ENCODE data around the gene PIP5K1B. TPM values are rescaled to one million over a fixed set of nuclear protein-coding genes. Genes with fewer than 3 reads are reported as not detected.

The PIP5K1B gene
- total RNA-seq, 1 donor from 2014 or later: 14.9 TPM

GRCh38 chr9:68808338-68808890, 103.4 kb downstream of the PIP5K1B start:
- DNase-seq (ENCODE audit: low spot score): no peak

GRCh38 chr9:68817079-68817875, 112.2 kb downstream of the PIP5K1B start:
- DNase-seq (ENCODE audit: low spot score): no peak

- DNase-seq (ENCODE audit: low spot score): no peak
Measured at GRCh38 chr9:68819065-68819464, 114.0 kb downstream of the PIP5K1B start.

- no peak for DNase-seq (ENCODE audit: low spot score)
Measured at GRCh38 chr9:68821911-68822310, 116.9 kb downstream of the PIP5K1B start.

GRCh38 chr9:68822596-68823165, 117.6 kb downstream of the PIP5K1B start:
- DNase-seq (ENCODE audit: low spot score): no peak

- no peak for DNase-seq (ENCODE audit: low spot score)
Measured at GRCh38 chr9:68825762-68826472, 120.9 kb downstream of the PIP5K1B start.

GRCh38 chr9:68827837-68828744, 123.1 kb downstream of the PIP5K1B start:
- DNase-seq (ENCODE audit: low spot score): no peak

- no peak for DNase-seq (ENCODE audit: low spot score)
Measured at GRCh38 chr9:68832101-68832500, 127.1 kb downstream of the PIP5K1B start.

GRCh38 chr9:68832861-68833518, 128.0 kb downstream of the PIP5K1B start:
- peak; percentile 24 for DNase-seq (ENCODE audit: low spot score)

- DNase-seq (ENCODE audit: low spot score): no peak
Measured at GRCh38 chr9:68834931-68835520, 130.0 kb downstream of the PIP5K1B start.

GRCh38 chr9:68836788-68837187, 131.7 kb downstream of the PIP5K1B start:
- DNase-seq (ENCODE audit: low spot score): no peak

- DNase-seq (ENCODE audit: low spot score): no peak
Measured at GRCh38 chr9:68838245-68838644, 133.2 kb downstream of the PIP5K1B start.

GRCh38 chr9:68841276-68842052, 136.4 kb downstream of the PIP5K1B start:
- DNase-seq (ENCODE audit: low spot score): no peak

GRCh38 chr9:68842568-68842967, 137.5 kb downstream of the PIP5K1B start:
- no peak for DNase-seq (ENCODE audit: low spot score)

GRCh38 chr9:68843239-68843638, 138.2 kb downstream of the PIP5K1B start:
- no peak for DNase-seq (ENCODE audit: low spot score)

GRCh38 chr9:68844157-68844556, 139.1 kb downstream of the PIP5K1B start:
- DNase-seq (ENCODE audit: low spot score): no peak

- peak; percentile 39 for DNase-seq (ENCODE audit: low spot score)
Measured at GRCh38 chr9:68844631-68845612, 139.9 kb downstream of the PIP5K1B start.

GRCh38 chr9:68847765-68848164, 142.7 kb downstream of the PIP5K1B start:
- DNase-seq (ENCODE audit: low spot score): no peak

Measured in umbilical cord (tissue), 2 donors.